Right lobe of liver (tissue), 4 donors: Measurements from ENCODE around the gene XCR1.

Experiments used
- CTCF ChIP-seq, 4 donors: fragments of 200-600 bp in 3 of 4; fragments of 450-650 bp in 1 of 4; IDR thresholded peaks; one replicate each; pipeline versions ENCODE4 v1.5.1 to v1.8.0; 2016 to 2022; ENCODE audit warnings: antibody characterized with exemption in 4 of 4, mild to moderate bottlenecking in 2 of 4
- POLR2A ChIP-seq: fragments of 450-650 bp; IDR thresholded peaks from one replicate; pipeline ENCODE4 v1.6.1; 2017; ENCODE audit warnings: antibody characterized with exemption, mild to moderate bottlenecking
- donor health status: DM: no; HTN: no; CAD: no.
- donor health status: DM: no; HTN: no; CAD: no.
- donor health status: DM: no; HTN: yes; CAD: no.

- TF ChIP-seq CTCF (IDR thresholded peaks at IDR 0.05), result no peak
- no peak for TF ChIP-seq POLR2A
Measured at GRCh38 chr3:45969116-45969515, 58.2 kb downstream of the XCR1 start.
